ENCODE results near the gene FBXW5. TPM values are rescaled to one million over a fixed set of nuclear protein-coding genes. Genes with fewer than 3 reads are reported as not detected.

The FBXW5 gene
- total RNA-seq, 4 donors from 2014 or later: 67.4 to 111 (median 75.3) TPM

DNA sequence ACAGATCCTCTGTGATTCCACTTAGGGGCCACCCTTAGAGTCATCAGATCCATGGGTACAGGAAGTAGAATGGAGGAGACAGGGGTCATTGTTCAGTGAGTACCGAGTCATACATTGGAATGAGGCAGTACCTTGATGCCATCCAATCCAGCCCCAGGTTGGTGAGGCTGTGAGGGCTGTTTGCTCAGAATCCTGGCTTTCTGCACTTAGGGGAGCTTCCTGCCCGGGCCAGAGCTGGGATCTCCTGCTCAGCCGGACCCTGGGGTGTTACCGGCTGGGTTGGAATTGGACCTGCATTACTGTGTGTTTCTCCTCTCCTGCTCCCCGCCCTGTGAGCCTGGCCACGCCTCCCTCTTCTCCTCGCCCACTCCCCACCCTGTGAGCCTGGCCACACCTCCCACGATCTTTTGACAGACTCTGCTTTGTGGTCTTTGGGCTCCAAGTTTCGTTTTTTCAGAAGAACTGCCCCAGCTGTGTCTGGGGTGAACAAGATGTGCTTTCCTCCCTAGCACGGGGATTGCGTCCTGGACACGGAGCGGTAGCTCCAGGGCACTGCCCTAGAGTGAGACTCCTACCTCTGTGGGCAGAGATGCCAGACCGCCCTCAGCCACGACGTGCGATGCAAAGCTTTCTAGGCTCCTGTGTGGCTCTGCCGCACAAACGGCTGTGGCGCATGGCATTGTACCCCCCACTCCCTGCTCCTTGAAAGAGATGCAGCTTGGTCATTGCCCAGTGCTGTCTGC, 42.9 kb downstream of the FBXW5 start:
- Histone ChIP-seq H3K27me3 (no peaks in the 10 kb centered on the region), H3K4me3 (no peak overlapping the region), H3K27ac (peak overlapping the region; percentile 50 to 67), H3K9me3 (no peaks in the 10 kb centered on the region), H3K4me1 (no peaks in the 10 kb centered on the region), H3K36me3 (no peaks in the 10 kb centered on the region)
- DNase-seq: peak in 1 of 2 donors; percentile 48
- TF ChIP-seq POLR2A (IDR thresholded peaks at IDR 0.05) (no peak), CTCF (IDR thresholded peaks at IDR 0.05) (no peak)
- intact Hi-C loops (cut with DNase I; ENCODE audit: low total_unique reads): no loop called here

GRCh38 chr9:136900988-136901515, 43.5 kb downstream of the FBXW5 start:
- DNase-seq: no peak
- peak overlapping the region; percentile 50 to 67 for H3K27ac ChIP-seq
- no peaks in the 10 kb centered on the region for H3K9me3 ChIP-seq
- H3K4me3 ChIP-seq: no peak overlapping the region
- H3K36me3 ChIP-seq: no peaks in the 10 kb centered on the region
- intact Hi-C loops (cut with DNase I; ENCODE audit: low total_unique reads): no loop called here
- no peaks in the 10 kb centered on the region for H3K27me3 ChIP-seq
- TF ChIP-seq CTCF (IDR thresholded peaks at IDR 0.05) (no peak), POLR2A (IDR thresholded peaks at IDR 0.05) (no peak)
- no peaks in the 10 kb centered on the region for H3K4me1 ChIP-seq

- intact Hi-C loops (cut with DNase I; ENCODE audit: low total_unique reads): no loop called here
- H3K4me1 ChIP-seq: no peaks in the 10 kb centered on the region
- no peaks in the 10 kb centered on the region for H3K27me3 ChIP-seq
- no peak for DNase-seq
- H3K27ac ChIP-seq: no peak overlapping the region
- no peak overlapping the region for H3K4me3 ChIP-seq
- no peaks in the 10 kb centered on the region for H3K36me3 ChIP-seq
- TF ChIP-seq POLR2A (IDR thresholded peaks at IDR 0.05) (no peak), CTCF (IDR thresholded peaks at IDR 0.05) (no peak)
- H3K9me3 ChIP-seq: no peaks in the 10 kb centered on the region
These were observed 44.0 kb downstream of the FBXW5 start for GRCh38 chr9:136900556-136900955.

DNA sequence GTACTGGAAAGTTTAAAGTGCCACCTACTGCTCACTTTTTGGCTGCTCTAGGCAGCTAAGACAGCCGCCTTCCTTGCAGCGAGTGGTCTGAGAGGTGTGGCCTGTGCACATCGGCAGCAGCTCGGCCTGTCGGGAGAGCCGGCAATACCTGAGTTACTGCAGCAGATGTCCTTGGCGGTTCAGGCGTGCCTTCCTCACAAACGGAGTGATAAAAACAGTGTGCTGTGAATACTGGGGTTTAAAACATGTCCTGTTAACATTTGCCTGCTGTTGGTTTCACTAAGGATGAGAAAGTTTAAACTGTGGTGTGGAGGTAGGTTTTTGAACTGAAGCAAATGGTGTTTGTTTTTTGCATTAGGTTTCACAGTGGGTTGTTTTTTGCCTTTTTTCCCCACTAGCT, 45.3 kb downstream of the FBXW5 start:
- no peak for DNase-seq

More for the DNA sequence above, 45.3 kb downstream of the FBXW5 start:
- Histone ChIP-seq H3K9me3 (no peaks in the 10 kb centered on the region), H3K4me1 (no peaks in the 10 kb centered on the region), H3K27ac (no peak overlapping the region), H3K4me3 (no peak overlapping the region), H3K27me3 (no peaks in the 10 kb centered on the region), H3K36me3 (no peaks in the 10 kb centered on the region)
- TF ChIP-seq CTCF (IDR thresholded peaks at IDR 0.05) (no peak), POLR2A (IDR thresholded peaks at IDR 0.05) (no peak)
- intact Hi-C loops (cut with DNase I; ENCODE audit: low total_unique reads): no loop called here

All from uterus (tissue), 4 donors.